Activated naive CD4-positive, alpha-beta T cell treated with anti-CD3 and anti-CD28 coated beads, Interleukin-2, amount 50 U/mL, for 72 hours (primary cell): ENCODE data around the gene CCM2. TPM values are rescaled to one million over a fixed set of nuclear protein-coding genes. Genes with fewer than 3 reads are reported as not detected.
"Not testable (repeated sequence)": the region's sequence is repeated elsewhere in the genome, so short reads cannot be mapped to it uniquely, and the experiment has no call there.

Experiments used
- ATAC-seq, 2 donors: fragments of 150-1000 bp; cut with Tn5 transposase; 2 replicates each; pipeline ENCODE4 v1.10.0; 2021; ENCODE audit warnings: mild to moderate bottlenecking in 2 of 2, moderate library complexity in 2 of 2
- DNase-seq, 2 donors: peaks; one replicate each; pipeline ENCODE4 v3.0.0; 2021 to 2022; ENCODE audit warnings: low spot score in 2 of 2
- H3K27ac Mint-ChIP-seq, 2 donors: one replicate each; pipeline ENCODE4 v1.8.0; 2022; ENCODE audit warnings: mild to moderate bottlenecking in 2 of 2, mixed read lengths in 2 of 2
- H3K36me3 Mint-ChIP-seq, 2 donors: one replicate each; pipeline ENCODE4 v1.8.0; 2022; ENCODE audit warnings: mixed read lengths in 2 of 2
- H3K9me3 Mint-ChIP-seq, 2 donors: one replicate each; pipeline ENCODE4 v1.8.0; 2022; ENCODE audit warnings: mixed read lengths in 2 of 2
- total RNA-seq, 2 donors: library from RNA; stranded (reverse); gene quantifications; one replicate each; pipeline ENCODE4 v1.2.3, GENCODE V29; 2022

CCM2 gene
- total RNA-seq, 2 donors from 2014 or later, result 79.2 to 130 TPM

DNA sequence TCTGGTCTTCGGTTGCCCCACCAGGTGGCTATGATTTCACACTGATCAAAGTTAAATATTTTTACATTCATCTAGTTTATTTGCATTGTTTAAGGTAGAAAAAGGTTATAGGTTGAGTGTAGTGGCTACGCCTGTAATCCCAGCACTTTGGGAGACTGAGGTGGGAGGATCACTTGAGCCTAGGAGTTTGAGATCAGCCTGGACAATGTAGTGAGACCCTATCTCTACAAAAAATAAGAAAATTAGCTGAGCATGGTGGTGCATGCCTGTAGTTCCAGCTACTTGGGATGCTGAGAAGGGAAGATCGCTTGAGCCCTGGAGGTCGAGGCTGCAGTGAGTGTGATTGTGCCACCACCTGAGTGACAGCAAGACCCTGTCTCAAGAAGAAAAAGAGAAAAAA, 3.8 kb downstream of the CCM2 start:
- H3K36me3 Mint-ChIP-seq, result peaks cover 10 to 22% of the 10 kb centered on the region in 2 donors
- ATAC-seq (no peak), DNase-seq (no peak)
- H3K27ac Mint-ChIP-seq, result peak overlapping the region in 1 of 2 donors; percentile 22
- no peaks in the 10 kb centered on the region for H3K9me3 Mint-ChIP-seq

DNA sequence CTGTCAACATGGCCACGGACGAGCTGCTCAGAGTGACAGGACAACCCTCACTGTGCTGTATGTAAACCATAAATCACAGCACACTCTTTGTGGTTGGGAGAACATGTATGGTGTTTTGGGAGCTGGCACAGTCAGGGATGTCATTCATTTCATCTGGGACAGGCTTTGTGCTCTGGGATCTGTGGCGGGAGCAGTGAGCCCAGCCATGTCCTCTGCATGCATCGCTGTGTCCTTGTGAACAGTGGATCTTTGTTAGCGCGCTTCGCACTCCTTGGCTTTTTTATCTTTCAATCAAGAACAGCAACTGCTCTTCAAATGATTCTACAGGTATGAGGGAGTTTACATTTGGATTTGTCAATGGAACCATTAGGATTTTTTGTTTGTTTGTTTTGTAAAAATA, 7.1 kb downstream of the CCM2 start:
- Mint-ChIP-seq H3K36me3 (peaks cover 0 to 24% of the 10 kb centered on the region in 2 donors), H3K27ac (no peak overlapping the region), H3K9me3 (no peaks in the 10 kb centered on the region)
- DNase-seq (no peak), ATAC-seq (no peak)

DNA sequence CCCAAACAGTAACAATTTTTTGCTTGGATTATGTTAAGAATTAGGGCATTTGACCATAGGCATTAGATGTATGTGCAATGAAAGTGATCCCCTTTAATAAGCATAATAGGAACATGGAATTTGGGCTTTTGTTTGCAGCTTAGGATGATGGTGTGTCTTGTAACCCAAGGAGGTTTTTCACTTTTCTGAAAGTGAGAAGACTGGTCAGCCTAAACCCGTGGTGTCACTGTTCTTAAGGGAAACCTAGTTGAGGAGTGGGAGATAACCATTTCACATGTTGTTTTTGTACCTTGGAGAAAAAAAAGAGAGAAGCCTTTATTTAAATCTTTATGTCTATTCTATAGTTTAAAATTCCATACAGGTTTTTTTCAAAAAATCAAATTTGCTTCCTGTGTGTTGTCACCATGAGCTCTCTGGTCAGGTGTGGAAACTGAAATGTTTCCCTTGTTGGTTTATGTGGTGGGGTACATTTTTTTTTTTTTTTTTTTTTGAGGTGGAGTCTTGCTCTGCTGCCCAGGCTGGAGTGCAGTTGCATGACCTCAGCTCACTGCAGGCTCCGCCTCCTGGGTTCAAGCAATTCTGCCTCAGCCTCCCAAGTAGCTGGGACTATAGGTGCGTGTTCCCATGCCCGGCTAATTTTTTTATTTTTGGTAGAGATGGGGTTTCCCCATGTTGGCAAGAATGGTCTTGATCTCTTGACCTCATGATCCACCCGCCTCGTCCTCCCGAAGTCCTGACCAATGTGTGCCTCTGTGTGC, 7.7 kb downstream of the CCM2 start:
- peak; percentile 47 to 66 for ATAC-seq
- no peak for DNase-seq
- peaks cover 4 to 31% of the 10 kb centered on the region in 2 donors for H3K36me3 Mint-ChIP-seq
- H3K27ac Mint-ChIP-seq, result peak overlapping the region in 1 of 2 donors; percentile 55
- no peaks in the 10 kb centered on the region for H3K9me3 Mint-ChIP-seq

DNA sequence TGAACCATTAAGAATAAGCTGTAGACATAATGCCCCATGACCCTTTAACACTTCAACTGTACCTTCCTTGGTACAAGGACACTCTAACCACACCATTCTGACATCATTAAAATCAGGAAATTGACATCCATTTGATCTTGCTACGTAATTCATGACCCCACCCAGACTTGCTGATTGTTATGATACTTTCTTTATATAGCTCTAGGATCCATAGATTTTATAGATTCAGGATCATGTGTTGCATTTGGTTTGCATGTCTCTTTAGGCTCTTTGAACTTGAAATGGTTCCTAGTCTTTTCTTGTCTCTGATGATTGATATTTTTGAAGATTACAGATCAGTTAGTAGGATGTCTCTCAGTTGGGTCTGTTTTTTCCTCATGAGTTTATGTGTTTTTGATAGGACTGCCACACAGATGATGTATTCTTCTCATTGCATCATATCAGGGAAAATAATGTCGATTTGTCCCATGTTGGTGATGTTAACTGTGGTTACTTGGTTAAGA, 13.5 kb downstream of the CCM2 start:
- no peaks in the 10 kb centered on the region for H3K9me3 Mint-ChIP-seq
- no peak for ATAC-seq
- H3K36me3 Mint-ChIP-seq, result peaks cover 20 to 54% of the 10 kb centered on the region in 2 donors
- peak overlapping the region in 1 of 2 donors; percentile 25 for H3K27ac Mint-ChIP-seq
- DNase-seq, result no peak

DNA sequence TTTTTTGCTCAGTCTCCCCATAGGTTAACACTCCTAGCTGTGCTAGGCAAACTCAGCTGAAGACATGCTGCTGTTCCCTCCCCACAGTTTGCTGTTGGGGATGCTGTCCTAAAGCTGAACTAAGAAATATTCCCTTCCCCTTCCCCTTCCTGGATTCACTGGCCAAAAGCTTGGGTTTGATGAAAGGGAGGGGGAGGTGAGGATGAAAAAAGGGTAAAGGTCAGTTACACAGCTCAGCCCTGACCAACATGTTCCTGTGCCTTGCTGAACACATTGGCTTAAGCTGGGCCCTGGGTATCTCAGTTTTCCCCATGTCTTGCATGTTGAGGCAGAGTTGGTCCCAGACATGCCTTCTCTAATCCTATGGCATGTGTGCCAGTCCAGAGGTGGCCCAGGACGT, 15.3 kb downstream of the CCM2 start:
- H3K36me3 Mint-ChIP-seq, result peaks cover 20 to 48% of the 10 kb centered on the region in 2 donors
- no peak for DNase-seq
- no peaks in the 10 kb centered on the region for H3K9me3 Mint-ChIP-seq
- no peak overlapping the region for H3K27ac Mint-ChIP-seq
- ATAC-seq, result no peak

DNA sequence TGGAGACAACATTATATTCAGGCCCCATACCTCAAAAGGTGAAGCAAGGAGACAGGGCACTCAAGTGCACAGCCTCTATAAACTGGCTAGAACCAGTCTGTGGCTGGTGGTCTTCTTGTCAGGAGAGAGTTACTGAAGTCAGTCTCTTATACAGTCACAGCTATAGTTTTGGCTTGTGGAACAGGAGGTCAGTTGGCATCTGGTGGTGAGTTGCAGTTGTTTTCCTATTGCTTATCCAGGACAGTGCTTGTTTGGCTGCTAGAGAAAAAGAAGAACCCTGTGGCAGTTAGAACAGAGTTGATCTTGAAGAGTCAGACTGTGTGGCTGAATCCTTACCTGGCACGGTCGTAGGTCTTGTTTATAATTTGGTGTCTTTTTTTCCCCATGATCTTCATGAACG, 17.3 kb downstream of the CCM2 start:
- peaks cover 24 to 45% of the 10 kb centered on the region in 2 donors for H3K36me3 Mint-ChIP-seq
- no peak for DNase-seq
- H3K27ac Mint-ChIP-seq, result no peak overlapping the region
- no peaks in the 10 kb centered on the region for H3K9me3 Mint-ChIP-seq
- no peak for ATAC-seq

DNA sequence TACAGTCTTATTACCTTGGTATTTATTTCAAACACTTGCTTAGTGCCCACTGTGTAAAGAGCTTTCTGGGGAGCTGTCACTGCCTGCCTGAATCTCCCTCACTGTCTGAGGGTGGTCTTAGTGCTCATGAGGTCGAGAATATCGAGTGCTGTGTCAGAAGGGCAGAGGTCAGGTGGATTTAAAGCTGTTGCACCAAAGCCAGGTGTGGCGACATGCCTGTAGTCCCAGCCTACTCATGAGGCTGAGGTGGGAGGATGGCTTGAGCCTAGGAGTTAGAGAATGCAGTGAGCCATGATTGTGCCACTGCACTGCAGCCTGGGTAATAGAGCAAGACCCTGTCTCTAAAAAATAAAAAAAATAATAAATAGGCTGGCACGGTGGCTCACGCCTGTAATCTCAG, 20.9 kb downstream of the CCM2 start:
- Mint-ChIP-seq H3K9me3 (no peaks in the 10 kb centered on the region), H3K36me3 (peaks cover 4 to 34% of the 10 kb centered on the region in 2 donors), H3K27ac (peak overlapping the region in 1 of 2 donors; percentile 74)
- ATAC-seq (no peak), DNase-seq (no peak)

DNA sequence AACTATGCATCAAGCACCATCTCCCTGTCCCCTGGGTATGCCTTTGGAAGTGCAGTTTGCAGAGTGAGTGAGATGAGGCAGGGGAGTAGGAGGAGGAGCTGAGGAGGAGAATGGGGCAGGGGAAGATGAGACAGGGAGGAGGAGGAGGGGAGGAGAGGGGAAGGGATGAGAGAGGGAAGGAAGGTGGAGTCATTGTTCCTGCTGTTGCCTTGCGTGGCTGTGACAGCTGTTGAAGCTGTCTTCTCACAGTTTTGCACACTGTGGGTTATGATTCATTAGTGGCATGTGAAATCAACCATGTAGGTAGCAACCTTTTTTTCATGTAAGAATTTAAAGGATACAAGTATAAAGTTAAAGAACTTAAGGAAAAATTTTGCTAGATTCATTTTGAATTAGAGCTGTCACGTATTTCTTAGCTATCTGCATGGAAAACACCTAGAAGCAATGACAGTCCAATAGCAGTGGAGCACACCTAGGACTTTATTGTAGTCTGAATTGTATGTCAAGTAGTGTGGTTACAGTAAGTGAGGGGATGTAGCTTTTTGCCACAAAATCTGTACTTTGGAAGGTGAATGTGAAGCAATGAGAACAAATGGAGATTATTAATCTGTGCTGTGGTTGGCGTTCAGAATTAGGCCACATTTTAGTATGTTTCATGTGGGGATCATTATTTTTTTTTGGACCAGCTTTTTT, 21.7 kb downstream of the CCM2 start:
- H3K36me3 Mint-ChIP-seq, result peaks cover 4 to 32% of the 10 kb centered on the region in 2 donors
- peak overlapping the region; percentile 73 to 80 for H3K27ac Mint-ChIP-seq
- no peaks in the 10 kb centered on the region for H3K9me3 Mint-ChIP-seq
- DNase-seq (no peak), ATAC-seq (peak; percentile 88 to 94)

DNA sequence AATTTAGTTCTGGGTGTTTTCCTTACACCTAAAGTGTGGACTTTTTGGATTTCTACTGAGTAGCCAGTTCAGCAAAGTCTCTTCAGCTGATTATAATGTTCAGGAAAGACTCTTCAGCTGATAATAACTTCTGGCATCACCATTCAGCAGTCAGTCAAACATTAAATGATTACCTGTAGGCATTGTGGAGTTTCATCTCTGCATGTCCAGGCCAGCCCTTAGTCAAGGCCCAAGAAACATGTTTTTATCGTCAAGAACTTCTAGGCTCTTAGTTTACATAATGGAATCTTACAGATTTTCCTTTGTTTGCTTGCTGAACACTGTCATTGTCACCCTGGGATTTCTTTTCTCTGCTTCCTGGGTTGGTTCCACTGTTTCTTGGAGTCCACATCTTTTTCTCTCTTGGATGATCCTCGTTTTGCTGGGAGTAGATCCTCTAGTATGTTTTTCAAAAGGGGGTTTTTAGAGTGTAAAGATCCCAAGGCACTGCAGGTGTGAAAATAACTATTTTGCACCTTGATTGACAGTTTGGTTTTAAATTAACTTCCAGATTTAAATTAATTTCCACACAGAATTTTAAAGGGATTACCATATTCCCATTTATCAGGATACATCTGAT, 24.2 kb downstream of the CCM2 start:
- Mint-ChIP-seq H3K9me3 (no peaks in the 10 kb centered on the region), H3K36me3 (peaks cover 24 to 50% of the 10 kb centered on the region in 2 donors), H3K27ac (peak overlapping the region in 1 of 2 donors; percentile 68)
- DNase-seq (no peak), ATAC-seq (no peak)

DNA sequence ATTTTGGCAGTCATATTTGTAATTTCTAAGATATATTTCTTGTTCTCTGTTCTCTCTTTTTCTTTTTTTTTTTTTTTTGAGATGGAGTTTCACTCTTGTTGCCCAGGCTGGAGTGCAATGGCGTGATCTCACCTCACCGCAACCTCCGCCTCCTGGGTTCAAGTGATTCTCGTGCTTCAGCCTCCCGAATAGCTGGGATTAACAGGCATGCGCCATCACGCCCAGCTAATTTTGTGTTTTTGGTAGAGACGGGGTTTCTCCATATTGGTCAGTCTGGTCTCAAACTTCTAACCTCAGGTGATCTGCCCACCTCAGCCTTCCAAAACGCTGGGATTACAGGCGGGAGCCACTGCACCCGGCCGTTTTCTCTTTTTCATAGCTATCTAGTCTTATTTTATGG, 25.5 kb downstream of the CCM2 start:
- H3K27ac Mint-ChIP-seq, result peak overlapping the region; percentile 12 to 68
- H3K36me3 Mint-ChIP-seq, result peaks cover 24 to 62% of the 10 kb centered on the region in 2 donors
- H3K9me3 Mint-ChIP-seq, DNase-seq, ATAC-seq: not testable (repeated sequence)

DNA sequence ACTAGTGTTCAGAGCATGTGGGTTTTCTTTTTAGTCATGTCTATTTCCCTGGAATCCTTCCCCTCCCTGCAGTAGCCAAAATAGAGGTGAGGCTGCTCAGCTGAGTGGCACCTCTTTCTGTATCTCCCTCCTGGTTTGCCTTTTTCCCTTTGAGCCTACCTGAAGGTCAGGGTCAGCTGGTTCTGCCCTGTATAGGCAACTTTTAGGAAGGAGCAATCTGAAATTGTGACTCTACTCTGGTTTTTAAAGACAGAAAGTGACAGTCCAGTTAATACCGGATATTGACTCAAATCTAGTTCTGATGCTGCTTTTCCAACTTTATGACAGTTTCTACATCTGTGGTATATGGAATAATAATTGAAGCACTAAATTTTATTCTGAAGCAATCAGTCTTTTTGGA, 26.0 kb downstream of the CCM2 start:
- H3K36me3 Mint-ChIP-seq, result peaks cover 24 to 62% of the 10 kb centered on the region in 2 donors
- DNase-seq (no peak), ATAC-seq (peak in 1 of 2 donors; percentile 52)
- peak overlapping the region; percentile 12 to 68 for H3K27ac Mint-ChIP-seq
- H3K9me3 Mint-ChIP-seq, result no peaks in the 10 kb centered on the region

DNA sequence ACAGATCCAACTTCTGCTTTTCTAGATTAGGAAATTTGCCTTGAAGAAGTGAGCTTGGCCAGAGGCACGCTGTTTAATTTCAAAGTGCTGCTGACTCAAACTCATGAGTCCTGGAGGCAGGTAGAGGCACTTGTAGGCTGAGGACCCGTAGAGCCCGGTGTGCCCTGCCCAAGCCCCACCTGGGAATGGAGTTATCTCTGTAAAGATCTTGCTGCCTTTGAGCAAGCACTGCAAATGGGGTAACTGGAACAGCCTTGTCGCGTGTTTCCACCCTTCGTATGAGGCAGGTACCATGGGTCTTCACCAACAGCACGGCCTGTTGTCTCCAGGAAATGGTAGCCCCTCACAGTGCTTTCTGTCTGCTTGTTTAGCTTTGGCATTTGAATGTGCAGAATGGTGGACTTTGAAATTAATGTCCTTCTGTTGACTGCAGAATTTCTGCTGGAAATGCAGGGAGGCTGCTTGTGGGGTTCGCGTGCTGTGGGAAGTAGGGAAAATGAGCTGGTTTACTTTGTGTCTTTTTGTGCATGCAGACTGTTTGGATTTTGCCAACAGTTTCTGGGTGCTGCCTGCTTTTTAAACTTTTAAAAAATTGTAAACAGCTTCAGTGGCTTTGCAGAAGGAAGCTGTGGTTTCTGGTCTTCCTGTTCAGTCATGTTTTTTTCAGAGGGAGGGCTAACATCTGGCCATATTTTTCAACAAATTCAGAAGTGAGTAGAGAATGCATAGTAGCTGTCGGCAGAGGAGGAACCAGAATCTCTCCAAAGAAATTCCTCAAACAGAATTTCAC, 27.2 kb downstream of the CCM2 start:
- Mint-ChIP-seq H3K36me3 (peaks cover 20 to 56% of the 10 kb centered on the region in 2 donors), H3K27ac (peak overlapping the region; percentile 91 to 95), H3K9me3 (no peaks in the 10 kb centered on the region)
- no peak for DNase-seq
- ATAC-seq, result peak; percentile 19 to 42

DNA sequence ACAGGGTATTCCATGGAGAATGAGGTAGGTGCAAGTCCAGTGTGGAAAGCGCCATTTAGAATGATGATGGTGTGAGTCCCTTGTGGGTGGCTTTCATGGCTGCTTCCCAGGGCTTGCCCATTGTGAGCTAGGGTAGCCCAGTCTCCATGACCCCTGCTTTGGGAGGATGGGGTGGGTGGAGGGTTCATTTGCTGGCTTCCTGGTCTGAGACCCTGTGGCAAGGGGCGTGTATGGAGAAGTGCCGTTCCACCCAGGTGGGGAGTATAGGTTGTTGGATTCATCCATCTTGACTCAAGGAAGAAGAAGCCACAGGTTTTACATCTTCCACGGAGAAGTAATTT, 27.7 kb downstream of the CCM2 start:
- H3K36me3 Mint-ChIP-seq, result peaks cover 20 to 55% of the 10 kb centered on the region in 2 donors
- H3K9me3 Mint-ChIP-seq, result no peaks in the 10 kb centered on the region
- peak overlapping the region; percentile 91 to 95 for H3K27ac Mint-ChIP-seq
- ATAC-seq (peak in 1 of 2 donors; percentile 10), DNase-seq (no peak)

DNA sequence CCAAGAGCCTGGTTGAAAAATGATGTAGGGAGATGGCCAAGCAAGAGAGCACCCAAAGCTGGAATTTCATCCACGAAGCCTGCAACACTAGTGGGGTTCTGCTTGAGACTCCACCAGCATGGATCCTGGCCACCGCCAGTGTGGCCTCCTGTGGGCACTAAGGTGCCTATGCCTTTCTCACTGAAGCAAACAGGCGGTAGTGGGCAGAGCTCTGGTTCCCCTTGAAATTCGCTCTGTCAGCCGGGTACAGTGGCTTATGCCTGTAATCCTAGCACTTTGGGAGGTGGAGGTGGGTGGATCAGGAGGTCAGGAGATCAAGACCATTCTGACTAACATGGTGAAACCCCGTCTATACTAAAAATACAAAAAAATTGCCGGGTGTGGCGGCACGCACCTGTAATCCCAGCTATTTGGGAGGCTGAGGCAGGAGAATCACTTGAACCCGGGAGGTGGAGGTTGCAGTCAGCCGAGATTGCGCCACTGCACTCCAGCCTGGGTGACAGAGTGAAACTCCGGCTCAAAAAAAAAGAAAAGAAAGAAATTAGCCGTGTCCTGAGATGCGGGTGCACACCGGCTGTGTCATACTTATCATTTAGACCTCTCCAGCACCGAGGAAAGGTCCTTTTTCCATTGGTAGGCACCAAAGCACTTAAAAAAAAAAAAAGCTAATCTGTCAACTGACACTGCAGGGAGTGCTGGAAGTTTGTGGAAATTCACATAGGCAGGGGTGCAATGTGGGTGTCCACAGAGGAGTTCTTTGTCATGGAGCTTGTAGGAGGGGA, 28.3 kb downstream of the CCM2 start:
- Mint-ChIP-seq H3K36me3 (peaks cover 20 to 56% of the 10 kb centered on the region in 2 donors), H3K9me3 (no peaks in the 10 kb centered on the region), H3K27ac (peak overlapping the region; percentile 91 to 95)
- peak; percentile 43 to 69 for ATAC-seq
- peak in 1 of 2 donors; percentile 67 for DNase-seq

DNA sequence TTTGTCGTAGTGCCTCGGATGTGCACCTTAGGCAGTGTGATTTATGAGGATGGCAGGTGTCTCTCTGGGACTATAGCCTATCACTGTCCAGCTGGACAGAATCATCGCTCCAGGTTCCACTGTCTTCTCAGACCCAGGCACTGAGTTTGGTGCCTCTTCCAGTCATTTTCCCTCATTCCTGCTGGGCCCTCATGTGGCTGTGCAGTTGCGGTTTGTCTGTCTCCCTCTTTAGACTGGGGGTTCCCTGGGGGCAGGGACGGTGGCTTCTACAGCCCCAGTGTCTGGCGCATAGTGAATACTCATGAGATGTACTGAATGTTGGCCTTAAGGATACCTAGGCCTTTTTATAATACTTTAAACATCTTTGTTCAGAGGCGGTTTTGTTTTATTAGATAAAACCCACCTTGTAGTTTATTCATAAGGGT, 28.9 kb downstream of the CCM2 start:
- DNase-seq (no peak), ATAC-seq (peak; percentile 3 to 21)
- Mint-ChIP-seq H3K36me3 (peaks cover 20 to 54% of the 10 kb centered on the region in 2 donors), H3K27ac (peak overlapping the region; percentile 91 to 95), H3K9me3 (no peaks in the 10 kb centered on the region)

DNA sequence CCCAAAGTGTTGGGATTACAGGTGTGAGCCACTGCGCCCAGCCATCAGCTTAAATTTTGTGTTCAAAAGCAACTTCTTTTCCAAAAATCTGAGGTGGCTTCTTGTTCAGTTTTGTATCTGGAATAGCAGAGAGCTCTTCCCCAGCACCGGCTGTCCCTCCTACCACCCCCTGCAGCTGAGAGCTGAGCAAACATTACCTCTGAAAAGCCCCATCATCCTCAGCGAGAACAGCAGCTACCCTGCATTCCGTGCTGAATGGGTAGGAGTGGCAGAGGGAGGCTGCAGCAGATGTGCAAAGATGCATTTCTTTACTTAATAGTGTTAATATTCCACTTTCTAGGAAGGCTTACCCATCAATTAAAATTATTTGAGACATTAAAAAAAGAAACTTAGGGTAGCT, 31.8 kb downstream of the CCM2 start:
- DNase-seq, result no peak
- Mint-ChIP-seq H3K27ac (peak overlapping the region in 1 of 2 donors; percentile 52), H3K9me3 (no peaks in the 10 kb centered on the region), H3K36me3 (peaks cover 20 to 41% of the 10 kb centered on the region in 2 donors)
- no peak for ATAC-seq
